Caco-2 (cell line): ENCODE results near the gene HSD17B8. TPM values are rescaled to one million over a fixed set of nuclear protein-coding genes. Genes with fewer than 3 reads are reported as not detected.

Experiments
- BruUV-seq: library from RNA; stranded (reverse); fragments of 400-500 nt; replicated peaks from 2 replicates; lab custom pipeline; 2021; lab: Mats Ljungman, UMichigan
- CTCF ChIA-PET: fragments of 300-600 bp; sonication (Branson Sonifier 250); formaldehyde crosslinking; loops from one replicate; lab custom pipeline; 2022; ENCODE audit warnings: antibody characterized with exemption; lab: Charles Lee
- POLR2A ChIA-PET: fragments of 300-600 bp; sonication (Branson Sonifier 250); formaldehyde crosslinking; loops from one replicate; lab custom pipeline; 2022; ENCODE audit warnings: antibody characterized with exemption; lab: Charles Lee
- DNase-seq, 2 experiments: peaks; one replicate each; pipeline versions ENCODE4 v3.0.0 to v3.0.0-alpha.2; 2020 to 2022
- H3K27me3 ChIP-seq: replicated peaks from 2 replicates; pipeline ENCODE4 v1.6.0; 2011; ENCODE audit warnings: low read length; ENCODE audit not compliant: control insufficient read depth, insufficient read depth
- H3K36me3 ChIP-seq: 2 replicates; pipeline ENCODE4 v1.5.1; 2011; ENCODE audit warnings: low read length; ENCODE audit not compliant: control insufficient read depth, insufficient read depth
- H3K4me1 ChIP-seq: fragments of 250-450 bp; sonication (Bioruptor Pico); 2 replicates; pipeline ENCODE4 v1.5.1; 2020; ENCODE audit warnings: mild to moderate bottlenecking
- H3K4me3 ChIP-seq: 2 replicates; pipeline ENCODE4 v1.5.1; 2011; ENCODE audit warnings: low read depth, mild to moderate bottlenecking, control low read depth, low read length
- H3K9me3 ChIP-seq: fragments of 250-450 bp; sonication (Bioruptor Pico); 2 replicates; pipeline ENCODE4 v1.5.1; 2020; ENCODE audit warnings: mild to moderate bottlenecking, moderate library complexity
- H3K27ac Mint-ChIP-seq: one replicate; pipeline ENCODE4 v1.8.0; 2022; ENCODE audit warnings: mixed read lengths; ENCODE audit not compliant: unreplicated experiment
- H3K27me3 Mint-ChIP-seq: one replicate; pipeline ENCODE4 v1.8.0; 2022; ENCODE audit warnings: mixed read lengths; ENCODE audit not compliant: insufficient read depth, unreplicated experiment
- H3K36me3 Mint-ChIP-seq: one replicate; pipeline ENCODE4 v1.8.0; 2022; ENCODE audit warnings: mild to moderate bottlenecking, mixed read lengths; ENCODE audit not compliant: insufficient read depth, unreplicated experiment
- H3K4me1 Mint-ChIP-seq: one replicate; pipeline ENCODE4 v1.8.0; 2022; ENCODE audit warnings: low read depth, mixed read lengths; ENCODE audit not compliant: unreplicated experiment
- H3K4me3 Mint-ChIP-seq: one replicate; pipeline ENCODE4 v1.8.0; 2022; ENCODE audit warnings: mild to moderate bottlenecking, moderate library complexity, mixed read lengths; ENCODE audit not compliant: unreplicated experiment
- H3K9me3 Mint-ChIP-seq: one replicate; pipeline ENCODE4 v1.8.0; 2022; ENCODE audit warnings: mixed read lengths; ENCODE audit not compliant: unreplicated experiment
- CTCF ChIP-seq, 2 experiments: fragments of 200-600 bp in 1 of 2; IDR thresholded peaks; 1 replicate in 1 of 2; 2 replicates in 1 of 2; pipeline versions ENCODE4 v1.5.1 to v1.8.0; 2011 to 2022; ENCODE audit warnings: antibody characterized with exemption in 1 of 2, control low read depth in 1 of 2, inconsistent platforms in 1 of 2, low read depth in 1 of 2, low read length in 1 of 2, mild to moderate bottlenecking in 1 of 2, moderate library complexity in 1 of 2; ENCODE audit not compliant: insufficient read depth in 1 of 2, severe bottlenecking in 1 of 2, unreplicated experiment in 1 of 2
- intact Hi-C: fragments of 100-400 bp; cut with micrococcal nuclease; formaldehyde crosslinking; loops from one replicate; pipeline ENCODE4 v1.10.0; 2022; ENCODE audit not compliant: unreplicated experiment
- total RNA-seq: library from RNA; stranded (reverse); gene quantifications from 2 replicates; pipeline ENCODE4 v1.2.3, GENCODE V29; 2022

Gene HSD17B8
- total RNA-seq, 1 experiment from 2014 or later = 10.0 TPM

DNA sequence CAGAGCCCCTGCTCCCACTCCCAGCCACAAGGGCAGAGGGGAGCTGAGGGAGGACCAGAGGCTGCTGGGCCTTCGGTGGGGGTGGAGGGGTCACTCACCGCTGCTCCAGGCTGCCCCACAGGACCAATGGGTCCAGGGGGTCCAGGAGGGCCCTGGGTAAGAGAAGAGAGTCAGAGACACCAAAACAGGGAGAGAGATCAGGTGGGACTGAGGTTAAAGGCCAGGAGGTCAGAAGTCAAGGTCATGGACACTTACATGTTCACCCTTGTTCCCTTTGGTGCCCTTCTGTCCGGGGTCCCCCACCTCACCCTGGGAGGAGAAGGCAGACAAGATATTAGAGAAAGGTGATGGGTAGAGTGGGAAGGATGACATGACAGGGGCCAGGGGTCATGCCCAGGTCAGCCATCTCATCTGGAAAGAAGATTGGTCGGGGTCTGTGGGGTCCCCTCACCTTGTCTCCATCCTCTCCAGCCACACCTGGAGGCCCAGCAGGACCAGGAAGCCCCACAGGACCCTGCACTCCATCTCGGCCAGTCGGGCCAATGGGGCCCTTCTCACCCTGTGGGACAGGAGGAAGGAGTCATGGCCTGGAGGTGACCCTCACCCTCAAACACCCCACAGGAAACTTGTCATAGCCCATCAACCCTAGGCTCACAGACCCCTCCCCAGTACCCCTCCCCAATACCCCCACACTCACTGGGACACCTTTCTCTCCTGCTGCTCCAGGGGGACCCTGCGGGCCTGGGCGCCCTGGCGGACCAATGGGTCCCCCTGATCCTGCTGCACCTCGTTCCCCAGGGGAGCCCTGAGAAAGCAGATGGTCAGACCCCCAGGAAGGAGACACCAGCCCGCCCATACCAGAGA lies 33.2 kb upstream of the HSD17B8 start:
- intact Hi-C loops = no loop called here
- ChIA-PET CTCF (interaction anchor here (1.0 kb wide), 1 partner anchor 27 kb away, joined by 3 read pairs; no protein-coding TSS in a partner anchor), POLR2A (no interaction called here)
- Mint-ChIP-seq H3K36me3 (no peaks in the 10 kb centered on the region), H3K4me1 (no peaks in the 10 kb centered on the region), H3K9me3 (no peaks in the 10 kb centered on the region), H3K4me3 (no peak overlapping the region), H3K27me3 (peaks cover 15% of the 10 kb centered on the region), H3K27ac (no peak overlapping the region)
- no peak for DNase-seq
- no peak overlapping the region for H3K4me3 ChIP-seq
- H3K27me3 ChIP-seq = no peaks in the 10 kb centered on the region
- no peak for TF ChIP-seq CTCF (IDR thresholded peaks at IDR 0.05; ENCODE audit: insufficient read depth in 1 of 2, low read depth in 1 of 2, low read length in 1 of 2, severe bottlenecking in 1 of 2, unreplicated experiment in 1 of 2)
- BruUV-seq = no TSS peak
- H3K4me1 ChIP-seq = no peaks in the 10 kb centered on the region
- H3K36me3 ChIP-seq = no peaks in the 10 kb centered on the region
- no peaks in the 10 kb centered on the region for H3K9me3 ChIP-seq

GRCh38 chr6:33171880-33172687 lies 32.4 kb upstream of the HSD17B8 start:
- no TSS peak for BruUV-seq
- intact Hi-C loops = loop anchor here (1.0 kb wide), 1 partner anchor 157 kb away; no protein-coding TSS in a partner anchor
- no peak for DNase-seq
- Mint-ChIP-seq H3K4me3 (no peak overlapping the region), H3K27me3 (peaks cover 17% of the 10 kb centered on the region), H3K9me3 (no peaks in the 10 kb centered on the region), H3K36me3 (no peaks in the 10 kb centered on the region), H3K27ac (peak overlapping the region; percentile 30), H3K4me1 (no peaks in the 10 kb centered on the region)
- no peaks in the 10 kb centered on the region for H3K4me1 ChIP-seq
- H3K27me3 ChIP-seq = no peaks in the 10 kb centered on the region
- ChIA-PET CTCF (interaction anchor here (0.5 to 1.5 kb wide), 11 partner anchors 8 to 239 kb away, joined by 3 to 6 read pairs (median 3); no protein-coding TSS in a partner anchor), POLR2A (no interaction called here)
- no peak overlapping the region for H3K4me3 ChIP-seq
- H3K9me3 ChIP-seq = no peaks in the 10 kb centered on the region
- no peaks in the 10 kb centered on the region for H3K36me3 ChIP-seq
- no peak for TF ChIP-seq CTCF (IDR thresholded peaks at IDR 0.05; ENCODE audit: insufficient read depth in 1 of 2, low read depth in 1 of 2, low read length in 1 of 2, severe bottlenecking in 1 of 2, unreplicated experiment in 1 of 2)
